HCT116 (cell line): ENCODE data around the gene ARF5. TPM values are rescaled to one million over a fixed set of nuclear protein-coding genes. Genes with fewer than 3 reads are reported as not detected.

ENCODE experiments used
- ATAC-seq: fragments of 200-7000 bp; cut with Tn5 transposase; 2 replicates; pipeline ENCODE4 v1.9.1; 2020; ENCODE audit warnings: mild to moderate bottlenecking, moderate library complexity
- BruUV-seq: library from RNA; stranded (reverse); fragments of 400-500 nt; replicated peaks from 2 replicates; lab custom pipeline; 2021; lab: Mats Ljungman, UMichigan
- CTCF ChIA-PET: fragments of 300-600 bp; sonication (Branson Sonifier 250); formaldehyde crosslinking; loops from one replicate; lab custom pipeline; 2021; ENCODE audit warnings: antibody characterized with exemption; lab: Charles Lee
- POLR2A ChIA-PET: fragments of 300-600, 350-600 bp; sonication (Branson Sonifier 250); formaldehyde crosslinking; loops from one replicate; lab custom pipeline; 2021; ENCODE audit warnings: antibody characterized with exemption; lab: Charles Lee
- RAD21 ChIA-PET, 2 experiments: fragments of 300-600 bp; sonication (Branson Sonifier 250); formaldehyde crosslinking; loops; one replicate each; lab custom pipeline; 2023; ENCODE audit warnings: low total read pairs in 2 of 2; ENCODE audit not compliant: uncharacterized antibody in 2 of 2, unreplicated experiment in 2 of 2, low non-redundant PET in 1 of 2; lab: Charles Lee
- DNase-seq: peaks from one replicate; pipeline ENCODE4 v3.0.0-alpha.2; 2010; ENCODE audit warnings: low read depth, low spot score
- H2AFZ ChIP-seq: fragments of 200-600 bp; shearing (Covaris generic), sonication (generic); 2 replicates; pipeline ENCODE4 v1.6.1; 2017; ENCODE audit warnings: low read depth, mixed run types, mixed read lengths, antibody characterized with exemption, low read length; ENCODE audit not compliant: poor library complexity, severe bottlenecking
- H3K27ac ChIP-seq: 2 replicates; pipeline ENCODE4 v1.5.1; 2012; ENCODE audit warnings: low read depth, low read length
- H3K27me3 ChIP-seq: fragments of 200-600 bp; sonication (generic); 2 replicates; pipeline ENCODE4 v1.6.1; 2016; ENCODE audit warnings: mixed run types, low read length, mixed read lengths; ENCODE audit not compliant: insufficient read depth
- H3K36me3 ChIP-seq, 2 experiments: fragments of 200-500 bp in 1 of 2; fragments of 200-600 bp in 1 of 2; sonication (Bioruptor generic) in 1 of 2; sonication (generic) in 1 of 2; 2 replicates each; pipeline versions ENCODE4 v1.5.1 to v1.6.1; 2014 to 2016; ENCODE audit warnings: low read length in 2 of 2, inconsistent platforms in 1 of 2, mixed read lengths in 1 of 2, mixed run types in 1 of 2; ENCODE audit not compliant: insufficient read depth in 2 of 2, control insufficient read depth in 1 of 2
- H3K4me1 ChIP-seq, 2 experiments: fragments of 200-600 bp in 1 of 2; sonication (generic) in 1 of 2; 2 replicates each; pipeline versions ENCODE4 v1.5.1 to v1.6.1; 2012 to 2017; ENCODE audit warnings: low read length in 2 of 2, inconsistent platforms in 1 of 2, mild to moderate bottlenecking in 1 of 2, mixed read lengths in 1 of 2, mixed run types in 1 of 2, moderate library complexity in 1 of 2; ENCODE audit not compliant: insufficient read depth in 2 of 2, control insufficient read depth in 1 of 2
- H3K4me2 ChIP-seq: fragments of 200-600 bp; sonication (generic); 2 replicates; pipeline ENCODE4 v1.6.1; 2017; ENCODE audit warnings: mixed run types, low read length, mixed read lengths
- H3K4me3 ChIP-seq, 2 experiments: fragments of 200-600 bp in 1 of 2; sonication (generic) in 1 of 2; replicated peaks in 1 of 2; 2 replicates each; pipeline ENCODE4 v1.5.1; 2011 to 2016; ENCODE audit warnings: low read length in 2 of 2, control low read depth in 1 of 2, low read depth in 1 of 2, mild to moderate bottlenecking in 1 of 2, mixed read lengths in 1 of 2, mixed run types in 1 of 2
- H3K79me2 ChIP-seq: fragments of 200-600 bp; sonication (generic); 2 replicates; pipeline ENCODE4 v1.6.1; 2017; ENCODE audit warnings: mild to moderate bottlenecking, mixed run types, low read length, moderate library complexity, mixed read lengths; ENCODE audit not compliant: insufficient read depth
- H3K9ac ChIP-seq: fragments of 200-600 bp; sonication (generic); 2 replicates; pipeline ENCODE4 v1.6.1; 2016; ENCODE audit warnings: low read length, mixed read lengths
- H3K9me2 ChIP-seq: fragments of 200-600 bp; sonication (generic), shearing (Covaris generic); 2 replicates; pipeline ENCODE4 v1.6.1; 2017; ENCODE audit warnings: mixed run types, mild to moderate bottlenecking, moderate library complexity; ENCODE audit not compliant: insufficient read depth
- H3K9me3 ChIP-seq, 2 experiments: fragments of 200-500 bp in 1 of 2; fragments of 200-600 bp in 1 of 2; sonication (Bioruptor generic) in 1 of 2; sonication (generic) in 1 of 2; 2 replicates each; pipeline ENCODE4 v1.6.1; 2014 to 2017; ENCODE audit warnings: low read length in 2 of 2, mixed read lengths in 2 of 2, inconsistent platforms in 1 of 2, low read depth in 1 of 2, mild to moderate bottlenecking in 1 of 2, mixed run types in 1 of 2, moderate library complexity in 1 of 2; ENCODE audit not compliant: control insufficient read depth in 1 of 2, insufficient read depth in 1 of 2
- H4K20me1 ChIP-seq: fragments of 200-600 bp; sonication (generic), shearing (Covaris generic); 2 replicates; pipeline ENCODE4 v1.6.1; 2017; ENCODE audit warnings: mixed run types, mild to moderate bottlenecking, moderate library complexity; ENCODE audit not compliant: insufficient read depth
- CBX3 ChIP-seq: IDR thresholded peaks from 2 replicates; pipeline ENCODE4 v1.6.1; 2012; ENCODE audit warnings: low read depth
- EGR1 ChIP-seq: IDR thresholded peaks from 2 replicates; pipeline ENCODE4 v1.6.1; 2012; ENCODE audit warnings: low read depth
- EZH2phosphoT487 ChIP-seq: fragments of 200-600 bp; IDR thresholded peaks from 2 replicates; pipeline ENCODE4 v1.6.1; 2018; ENCODE audit warnings: antibody characterized with exemption, borderline replicate concordance
- FOSL1 ChIP-seq: IDR thresholded peaks from 2 replicates; pipeline ENCODE4 v1.6.1; 2012; ENCODE audit warnings: low read depth
- JUND ChIP-seq: IDR thresholded peaks from 2 replicates; pipeline ENCODE4 v1.6.1; 2012
- POLR2AphosphoS5 ChIP-seq: IDR thresholded peaks from 2 replicates; pipeline ENCODE4 v1.6.1; 2011; ENCODE audit warnings: mild to moderate bottlenecking, low read depth, low read length, moderate library complexity
- RAD21 ChIP-seq: IDR thresholded peaks from 2 replicates; pipeline ENCODE4 v1.6.1; 2012; ENCODE audit warnings: low read depth, mild to moderate bottlenecking
- SIN3A ChIP-seq: IDR thresholded peaks from 2 replicates; pipeline ENCODE4 v1.6.1; 2012; ENCODE audit warnings: low read depth
- SP1 ChIP-seq: IDR thresholded peaks from 2 replicates; pipeline ENCODE4 v1.6.1; 2012; ENCODE audit warnings: low read depth
- SRF ChIP-seq: IDR thresholded peaks from 2 replicates; pipeline ENCODE4 v1.6.1; 2012; ENCODE audit warnings: low read depth
- TCF7L2 ChIP-seq: IDR thresholded peaks from 2 replicates; pipeline ENCODE4 v1.7.0; 2011; ENCODE audit warnings: borderline replicate concordance, inconsistent platforms; ENCODE audit not compliant: insufficient read depth, insufficient read length; ENCODE audit errors: extremely low read depth
- YY1 ChIP-seq: IDR thresholded peaks from 2 replicates; pipeline ENCODE4 v1.6.1; 2011; ENCODE audit warnings: low read length, low read depth, moderate library complexity, mild to moderate bottlenecking; ENCODE audit not compliant: insufficient replicate concordance; ENCODE audit errors: extremely low read depth
- ZBTB33 ChIP-seq: IDR thresholded peaks from 2 replicates; pipeline ENCODE4 v1.6.1; 2011; ENCODE audit warnings: mild to moderate bottlenecking, low read length, moderate library complexity; ENCODE audit not compliant: insufficient replicate concordance; ENCODE audit errors: extremely low read depth
- intact Hi-C: fragments of 100-400 bp; cut with micrococcal nuclease; formaldehyde crosslinking; loops from 2 replicates; pipeline ENCODE4 v1.10.0; 2022
- total RNA-seq: library from RNA; stranded (reverse); gene quantifications from one replicate; pipeline ENCODE4 v1.2.1, GENCODE V29; 2021; ENCODE audit not compliant: unreplicated experiment
- TF ChIP-seq, protein P1 (sequence below), 3 experiments: fragments of 200-600 bp in 1 of 3; sonication (generic) in 1 of 3; IDR thresholded peaks in 2 of 3; conservative IDR thresholded peaks in 1 of 3; 2 replicates each; pipeline ENCODE4 v1.5.1; 2012 to 2017; ENCODE audit warnings: low read depth in 2 of 3, low read length in 2 of 3, antibody characterized with exemption in 1 of 3, borderline replicate concordance in 1 of 3, control low read depth in 1 of 3, mild to moderate bottlenecking in 1 of 3, mixed read lengths in 1 of 3, mixed run types in 1 of 3, moderate library complexity in 1 of 3; ENCODE audit not compliant: insufficient read depth in 1 of 3
- TF ChIP-seq, protein P2 (sequence below): IDR thresholded peaks from 2 replicates; pipeline ENCODE4 v1.6.1; 2012
- TF ChIP-seq, protein P3 (sequence below): IDR thresholded peaks from 2 replicates; pipeline ENCODE4 v1.6.1; 2012; ENCODE audit warnings: low read depth

The ARF5 gene
- total RNA-seq, 1 experiment from 2014 or later = 204 TPM

- peaks cover 5 to 14% of the 10 kb centered on the region in 2 experiments; a peak in 2 of 4 replicates for H3K36me3 ChIP-seq
- H3K27me3 ChIP-seq = no peaks in the 10 kb centered on the region
- ChIA-PET CTCF (interaction anchor here (1.1 kb wide), 1 partner anchor 10 kb away, joined by 3 read pairs; the partner anchor contains the start of gene ARF5), POLR2A (no interaction called here), RAD21 (no interaction called here)
- H3K9me3 ChIP-seq = no peaks in the 10 kb centered on the region
- peaks cover 14% of the 10 kb centered on the region for H3K79me2 ChIP-seq
- no TSS peak for BruUV-seq
- H3K4me3 ChIP-seq = no peak overlapping the region
- H2AFZ ChIP-seq = no peak overlapping the region
- no peak for TF ChIP-seq ZBTB33
- no peak for TF ChIP-seq POLR2AphosphoS5
- no peak for TF ChIP-seq JUND
- TF ChIP-seq, protein P1, sequence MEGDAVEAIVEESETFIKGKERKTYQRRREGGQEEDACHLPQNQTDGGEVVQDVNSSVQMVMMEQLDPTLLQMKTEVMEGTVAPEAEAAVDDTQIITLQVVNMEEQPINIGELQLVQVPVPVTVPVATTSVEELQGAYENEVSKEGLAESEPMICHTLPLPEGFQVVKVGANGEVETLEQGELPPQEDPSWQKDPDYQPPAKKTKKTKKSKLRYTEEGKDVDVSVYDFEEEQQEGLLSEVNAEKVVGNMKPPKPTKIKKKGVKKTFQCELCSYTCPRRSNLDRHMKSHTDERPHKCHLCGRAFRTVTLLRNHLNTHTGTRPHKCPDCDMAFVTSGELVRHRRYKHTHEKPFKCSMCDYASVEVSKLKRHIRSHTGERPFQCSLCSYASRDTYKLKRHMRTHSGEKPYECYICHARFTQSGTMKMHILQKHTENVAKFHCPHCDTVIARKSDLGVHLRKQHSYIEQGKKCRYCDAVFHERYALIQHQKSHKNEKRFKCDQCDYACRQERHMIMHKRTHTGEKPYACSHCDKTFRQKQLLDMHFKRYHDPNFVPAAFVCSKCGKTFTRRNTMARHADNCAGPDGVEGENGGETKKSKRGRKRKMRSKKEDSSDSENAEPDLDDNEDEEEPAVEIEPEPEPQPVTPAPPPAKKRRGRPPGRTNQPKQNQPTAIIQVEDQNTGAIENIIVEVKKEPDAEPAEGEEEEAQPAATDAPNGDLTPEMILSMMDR (IDR thresholded peaks at IDR 0.05 in 2 of 3, conservative IDR thresholded peaks at IDR 0.05 in 1 of 3; ENCODE audit: borderline replicate concordance in 1 of 3, insufficient read depth in 1 of 3, low read depth in 2 of 3, low read length in 2 of 3) = no peak
- no peak for TF ChIP-seq CBX3
- no peak for TF ChIP-seq TCF7L2
- no peak for TF ChIP-seq RAD21
- no peak for TF ChIP-seq SRF
- TF ChIP-seq FOSL1 = no peak
- TF ChIP-seq YY1 = no peak
- TF ChIP-seq, protein P2, sequence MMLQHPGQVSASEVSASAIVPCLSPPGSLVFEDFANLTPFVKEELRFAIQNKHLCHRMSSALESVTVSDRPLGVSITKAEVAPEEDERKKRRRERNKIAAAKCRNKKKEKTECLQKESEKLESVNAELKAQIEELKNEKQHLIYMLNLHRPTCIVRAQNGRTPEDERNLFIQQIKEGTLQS = no peak
- TF ChIP-seq EGR1 = no peak
- no peak for TF ChIP-seq SP1
- TF ChIP-seq, protein P3, sequence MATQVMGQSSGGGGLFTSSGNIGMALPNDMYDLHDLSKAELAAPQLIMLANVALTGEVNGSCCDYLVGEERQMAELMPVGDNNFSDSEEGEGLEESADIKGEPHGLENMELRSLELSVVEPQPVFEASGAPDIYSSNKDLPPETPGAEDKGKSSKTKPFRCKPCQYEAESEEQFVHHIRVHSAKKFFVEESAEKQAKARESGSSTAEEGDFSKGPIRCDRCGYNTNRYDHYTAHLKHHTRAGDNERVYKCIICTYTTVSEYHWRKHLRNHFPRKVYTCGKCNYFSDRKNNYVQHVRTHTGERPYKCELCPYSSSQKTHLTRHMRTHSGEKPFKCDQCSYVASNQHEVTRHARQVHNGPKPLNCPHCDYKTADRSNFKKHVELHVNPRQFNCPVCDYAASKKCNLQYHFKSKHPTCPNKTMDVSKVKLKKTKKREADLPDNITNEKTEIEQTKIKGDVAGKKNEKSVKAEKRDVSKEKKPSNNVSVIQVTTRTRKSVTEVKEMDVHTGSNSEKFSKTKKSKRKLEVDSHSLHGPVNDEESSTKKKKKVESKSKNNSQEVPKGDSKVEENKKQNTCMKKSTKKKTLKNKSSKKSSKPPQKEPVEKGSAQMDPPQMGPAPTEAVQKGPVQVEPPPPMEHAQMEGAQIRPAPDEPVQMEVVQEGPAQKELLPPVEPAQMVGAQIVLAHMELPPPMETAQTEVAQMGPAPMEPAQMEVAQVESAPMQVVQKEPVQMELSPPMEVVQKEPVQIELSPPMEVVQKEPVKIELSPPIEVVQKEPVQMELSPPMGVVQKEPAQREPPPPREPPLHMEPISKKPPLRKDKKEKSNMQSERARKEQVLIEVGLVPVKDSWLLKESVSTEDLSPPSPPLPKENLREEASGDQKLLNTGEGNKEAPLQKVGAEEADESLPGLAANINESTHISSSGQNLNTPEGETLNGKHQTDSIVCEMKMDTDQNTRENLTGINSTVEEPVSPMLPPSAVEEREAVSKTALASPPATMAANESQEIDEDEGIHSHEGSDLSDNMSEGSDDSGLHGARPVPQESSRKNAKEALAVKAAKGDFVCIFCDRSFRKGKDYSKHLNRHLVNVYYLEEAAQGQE = no peak
- TF ChIP-seq EZH2phosphoT487 = no peak
- TF ChIP-seq SIN3A = no peak
- ATAC-seq = no peak
- no peak overlapping the region for H3K9ac ChIP-seq
- peaks cover 0 to under 1% of the 10 kb centered on the region in 2 experiments; a peak in 2 of 4 replicates for H3K4me1 ChIP-seq
- no peak overlapping the region for H3K4me2 ChIP-seq
- no peaks in the 10 kb centered on the region; the same call in 1 of the 2 replicates for H4K20me1 ChIP-seq
- DNase-seq = no peak
- H3K9me2 ChIP-seq = no peaks in the 10 kb centered on the region
- H3K27ac ChIP-seq = no peak overlapping the region
- intact Hi-C loops = no loop called here
These were observed 9.4 kb upstream of the ARF5 start for GRCh38 chr7:127578711-127579275.
